GM12891 (cell line): ENCODE measurements around the gene ZNF462.

Experiments
- DNase-seq: peaks from one replicate; pipeline ENCODE4 v3.0.0; 2011; ENCODE audit warnings: low spot score; ENCODE audit not compliant: insufficient read length
- FAIRE-seq: peaks from 2 replicates; lab custom pipeline; 2011; peaks lifted over from hg19 to GRCh38; lab: Jason Lieb, UNC
- PAX5 ChIP-seq: IDR thresholded peaks from 2 replicates; pipeline ENCODE4 v1.6.1; 2011; ENCODE audit warnings: low read length, moderate library complexity, mild to moderate bottlenecking; ENCODE audit not compliant: insufficient read depth, severe bottlenecking
- POLR2A ChIP-seq: IDR thresholded peaks from 2 replicates; pipeline ENCODE4 v1.6.1; 2011; ENCODE audit warnings: low read depth, low read length, control low read depth
- POLR2AphosphoS5 ChIP-seq: IDR thresholded peaks from 2 replicates; pipeline ENCODE4 v1.6.1; 2011; ENCODE audit warnings: low read depth, low read length, control low read depth
- POU2F2 ChIP-seq: IDR thresholded peaks from 2 replicates; pipeline ENCODE4 v1.6.1; 2011; ENCODE audit warnings: low read depth, mild to moderate bottlenecking, control low read depth, low read length, moderate library complexity
- SPI1 ChIP-seq: IDR thresholded peaks from 2 replicates; pipeline ENCODE4 v1.6.1; 2011; ENCODE audit warnings: low read depth, low read length, control low read depth
- TAF1 ChIP-seq: IDR thresholded peaks from 2 replicates; pipeline ENCODE4 v1.6.1; 2011; ENCODE audit warnings: low read depth, low read length, control low read depth

Gene ZNF462

GRCh38 chr9:106922026-106922425, 59.1 kb downstream of the ZNF462 start:
- no peak for TF ChIP-seq SPI1
- no peak for TF ChIP-seq POU2F2
- TF ChIP-seq TAF1, result no peak
- no peak for TF ChIP-seq POLR2A
- TF ChIP-seq POLR2AphosphoS5, result no peak
- TF ChIP-seq PAX5, result no peak
- DNase-seq (no peak), FAIRE-seq (no peak)

GRCh38 chr9:106925392-106925791, 62.4 kb downstream of the ZNF462 start:
- TF ChIP-seq TAF1 (no peak), POLR2AphosphoS5 (no peak), POU2F2 (no peak), SPI1 (no peak), PAX5 (no peak), POLR2A (no peak)
- FAIRE-seq, result no peak

GRCh38 chr9:106927916-106928315, 65.0 kb downstream of the ZNF462 start:
- TF ChIP-seq PAX5, result no peak
- FAIRE-seq, result no peak
- DNase-seq, result no peak

More at GRCh38 chr9:106925392-106925791, 62.4 kb downstream of the ZNF462 start:
- DNase-seq, result no peak

- no peak for FAIRE-seq
- no peak for TF ChIP-seq SPI1
- no peak for TF ChIP-seq TAF1
- DNase-seq, result no peak
Observed at GRCh38 chr9:106928350-106928749, 65.4 kb downstream of the ZNF462 start.

GRCh38 chr9:106929471-106930177, 66.7 kb downstream of the ZNF462 start:
- TF ChIP-seq POLR2AphosphoS5 (no peak), POLR2A (no peak), TAF1 (no peak), PAX5 (no peak), POU2F2 (no peak), SPI1 (no peak)
- no peak for FAIRE-seq
- no peak for DNase-seq

GRCh38 chr9:106930477-106930876, 67.5 kb downstream of the ZNF462 start:
- no peak for DNase-seq
- TF ChIP-seq POLR2A, result no peak
- no peak for TF ChIP-seq SPI1
- no peak for TF ChIP-seq PAX5
- TF ChIP-seq POLR2AphosphoS5, result no peak
- no peak for TF ChIP-seq TAF1
- TF ChIP-seq POU2F2, result no peak
- FAIRE-seq, result no peak

- FAIRE-seq, result no peak
- no peak for DNase-seq
- TF ChIP-seq POU2F2 (no peak), SPI1 (no peak), POLR2A (no peak), POLR2AphosphoS5 (no peak), TAF1 (no peak), PAX5 (no peak)
Observed at GRCh38 chr9:106931466-106931865, 68.5 kb downstream of the ZNF462 start.

- DNase-seq (no peak), FAIRE-seq (no peak)
- TF ChIP-seq SPI1, result no peak
- no peak for TF ChIP-seq TAF1
Observed at GRCh38 chr9:106932178-106932577, 69.2 kb downstream of the ZNF462 start.

GRCh38 chr9:106932675-106933074, 69.7 kb downstream of the ZNF462 start:
- FAIRE-seq (no peak), DNase-seq (no peak)
- TF ChIP-seq POLR2AphosphoS5, result no peak
- no peak for TF ChIP-seq POU2F2
- TF ChIP-seq TAF1, result no peak
- TF ChIP-seq SPI1, result no peak
- no peak for TF ChIP-seq PAX5
- TF ChIP-seq POLR2A, result no peak

- no peak for TF ChIP-seq POLR2A
- TF ChIP-seq POLR2AphosphoS5, result no peak
- TF ChIP-seq TAF1, result no peak
- no peak for TF ChIP-seq POU2F2
- TF ChIP-seq PAX5, result no peak
- TF ChIP-seq SPI1, result no peak
- FAIRE-seq (no peak), DNase-seq (no peak)
Observed at GRCh38 chr9:106933470-106933869, 70.5 kb downstream of the ZNF462 start.
